K562 (cell line): ENCODE results near the gene KRTCAP2.

Experiments
- CBX1 ChIP-seq: sonication (generic); IDR thresholded peaks from 2 replicates; pipeline ENCODE4 v1.6.1; 2016; ENCODE audit warnings: antibody characterized with exemption, low read depth, mild to moderate bottlenecking
- CBX8 ChIP-seq: fragments of 200-600 bp; sonication (generic); IDR thresholded peaks from 2 replicates; pipeline ENCODE4 v1.6.1; 2012; ENCODE audit warnings: borderline replicate concordance, mixed run types, low read depth, mild to moderate bottlenecking, moderate library complexity, mixed read lengths, low read length, control low read depth, inconsistent platforms; ENCODE audit not compliant: poor library complexity, severe bottlenecking; ENCODE audit errors: extremely low read depth
- CTCF ChIP-seq, 3 experiments: IDR thresholded peaks in 2 of 3; conservative IDR thresholded peaks in 1 of 3; 2 replicates each; pipeline ENCODE4 v1.5.1; 2011 to 2012; ENCODE audit warnings: low read length in 3 of 3, mild to moderate bottlenecking in 3 of 3, control low read depth in 2 of 3, improper control_type of control experiment in 1 of 3, inconsistent platforms in 1 of 3, low read depth in 1 of 3, mixed read lengths in 1 of 3, moderate library complexity in 1 of 3; ENCODE audit not compliant: insufficient read depth in 2 of 3
- E2F4 ChIP-seq: sonication (generic); formaldehyde crosslinking; IDR thresholded peaks from 2 replicates; pipeline ENCODE4 v1.8.0; 2022; ENCODE audit warnings: mild to moderate bottlenecking, low read depth, missing genetic modification reagents
- FOS ChIP-seq: IDR thresholded peaks from 3 replicates; pipeline ENCODE4 v1.6.1; 2011; ENCODE audit not compliant: insufficient read length; ENCODE audit errors: extremely low read depth
- IRF2 ChIP-seq: sonication (generic); formaldehyde crosslinking; IDR thresholded peaks from 2 replicates; pipeline ENCODE4 v1.8.1; 2022; ENCODE audit warnings: mild to moderate bottlenecking, missing genetic modification reagents
- NFRKB ChIP-seq: fragments of 450-650 bp; IDR thresholded peaks from 2 replicates; pipeline ENCODE4 v1.6.1; 2016; ENCODE audit warnings: low read depth
- POLR2A ChIP-seq: fragments of 450-650 bp; conservative IDR thresholded peaks from 2 replicates; pipeline ENCODE4 v1.6.1; 2016
- RAD21 ChIP-seq, 2 experiments: fragments of 250-450 bp in 1 of 2; fragments of 450-650 bp in 1 of 2; sonication (Bioruptor Pico) in 1 of 2; formaldehyde crosslinking in 1 of 2; IDR thresholded peaks in 1 of 2; conservative IDR thresholded peaks in 1 of 2; 2 replicates each; pipeline versions ENCODE4 v1.4.0 to v1.8.0; 2020 to 2022; ENCODE audit warnings: mild to moderate bottlenecking in 2 of 2, moderate library complexity in 1 of 2
- ZNF24 ChIP-seq: fragments of 450-650 bp; IDR thresholded peaks from 2 replicates; pipeline ENCODE4 v1.6.1; 2016

GRCh38 chr1:155207806-155208540 is 34.9 kb upstream of the KRTCAP2 start, which contains the start of gene THBS3:
- TF ChIP-seq CBX1 (no peak), RAD21 (CRISPR knock-in tag; conservative IDR thresholded peaks at IDR 0.05 in 1 of 2, IDR thresholded peaks at IDR 0.05 in 1 of 2) (no peak), NFRKB (no peak), E2F4 (CRISPR knock-in tag) (no peak), ZNF24 (no peak; the same call in 1 of the 2 replicates), FOS (no peak), IRF2 (CRISPR knock-in tag) (no peak), CBX8 (no peak), CTCF (IDR thresholded peaks at IDR 0.05 in 2 of 3, conservative IDR thresholded peaks at IDR 0.05 in 1 of 3; ENCODE audit: insufficient read depth in 2 of 3, low read depth in 1 of 3, low read length in 3 of 3) (no peak), POLR2A (0 out of 2 replicates have a peak, but pooled peaks have one; percentile 73)
